SU-DHL-6 (cell line): ENCODE data around the gene MAST4.

Experiments
- CTCF ChIP-seq: fragments of 200-600 bp; sonication (generic); IDR thresholded peaks from one replicate; pipeline ENCODE4 v1.5.1; 2017; ENCODE audit warnings: antibody characterized with exemption, mild to moderate bottlenecking, low read length, moderate library complexity; ENCODE audit not compliant: insufficient read depth, poor library complexity, severe bottlenecking
- EZH2phosphoT487 ChIP-seq: fragments of 200-600 bp; sonication (generic), shearing (Covaris generic); conservative IDR thresholded peaks from 2 replicates; pipeline ENCODE4 v1.6.1; 2018; ENCODE audit warnings: mild to moderate bottlenecking, antibody characterized with exemption, low read length, moderate library complexity, mixed read lengths

GRCh38 chr5:67105270-67105669 is 509.1 kb downstream of the MAST4 start:
- TF ChIP-seq CTCF (no peak), EZH2phosphoT487 (no peak)
